Measurements from ENCODE around the gene FAM20C.

DNA sequence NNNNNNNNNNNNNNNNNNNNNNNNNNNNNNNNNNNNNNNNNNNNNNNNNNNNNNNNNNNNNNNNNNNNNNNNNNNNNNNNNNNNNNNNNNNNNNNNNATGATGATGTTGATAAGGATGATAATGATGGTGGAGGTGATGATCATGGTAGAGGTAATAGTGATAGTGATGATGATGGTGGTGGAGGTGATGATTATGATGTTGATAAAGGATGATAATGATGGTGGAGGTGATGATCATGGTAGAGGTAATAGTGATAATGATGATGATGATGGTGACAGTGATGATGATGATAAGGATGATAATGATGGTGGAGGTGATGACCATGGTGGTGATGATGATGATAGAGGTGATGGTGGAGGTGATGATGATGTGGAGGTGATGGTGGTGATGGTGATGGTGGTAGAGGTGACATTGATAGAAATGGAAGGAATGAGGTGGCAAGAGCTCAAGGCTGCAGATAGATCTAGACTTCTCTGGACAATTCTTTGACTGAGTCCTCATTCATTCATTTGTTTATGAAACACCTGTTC, 47.8 kb downstream of the FAM20C start:
- TF ChIP-seq, protein P1, sequence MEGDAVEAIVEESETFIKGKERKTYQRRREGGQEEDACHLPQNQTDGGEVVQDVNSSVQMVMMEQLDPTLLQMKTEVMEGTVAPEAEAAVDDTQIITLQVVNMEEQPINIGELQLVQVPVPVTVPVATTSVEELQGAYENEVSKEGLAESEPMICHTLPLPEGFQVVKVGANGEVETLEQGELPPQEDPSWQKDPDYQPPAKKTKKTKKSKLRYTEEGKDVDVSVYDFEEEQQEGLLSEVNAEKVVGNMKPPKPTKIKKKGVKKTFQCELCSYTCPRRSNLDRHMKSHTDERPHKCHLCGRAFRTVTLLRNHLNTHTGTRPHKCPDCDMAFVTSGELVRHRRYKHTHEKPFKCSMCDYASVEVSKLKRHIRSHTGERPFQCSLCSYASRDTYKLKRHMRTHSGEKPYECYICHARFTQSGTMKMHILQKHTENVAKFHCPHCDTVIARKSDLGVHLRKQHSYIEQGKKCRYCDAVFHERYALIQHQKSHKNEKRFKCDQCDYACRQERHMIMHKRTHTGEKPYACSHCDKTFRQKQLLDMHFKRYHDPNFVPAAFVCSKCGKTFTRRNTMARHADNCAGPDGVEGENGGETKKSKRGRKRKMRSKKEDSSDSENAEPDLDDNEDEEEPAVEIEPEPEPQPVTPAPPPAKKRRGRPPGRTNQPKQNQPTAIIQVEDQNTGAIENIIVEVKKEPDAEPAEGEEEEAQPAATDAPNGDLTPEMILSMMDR (IDR thresholded peaks at IDR 0.05), result no peak
- TF ChIP-seq ZFX (IDR thresholded peaks at IDR 0.05; ENCODE audit: borderline replicate concordance), result no peak

Measured in 22Rv1 (cell line).